ENCODE data around the gene VSTM1. TPM values are rescaled to one million over a fixed set of nuclear protein-coding genes. Genes with fewer than 3 reads are reported as not detected.
A peak's percentile ranks its signal among the peaks of the same experiment; 100 is the strongest.
"Not testable (repeated sequence)": the region's sequence is repeated elsewhere in the genome, so short reads cannot be mapped to it uniquely, and the experiment has no call there.

The VSTM1 gene
- total RNA-seq, 1 donor from 2014 or later = not detected

DNA sequence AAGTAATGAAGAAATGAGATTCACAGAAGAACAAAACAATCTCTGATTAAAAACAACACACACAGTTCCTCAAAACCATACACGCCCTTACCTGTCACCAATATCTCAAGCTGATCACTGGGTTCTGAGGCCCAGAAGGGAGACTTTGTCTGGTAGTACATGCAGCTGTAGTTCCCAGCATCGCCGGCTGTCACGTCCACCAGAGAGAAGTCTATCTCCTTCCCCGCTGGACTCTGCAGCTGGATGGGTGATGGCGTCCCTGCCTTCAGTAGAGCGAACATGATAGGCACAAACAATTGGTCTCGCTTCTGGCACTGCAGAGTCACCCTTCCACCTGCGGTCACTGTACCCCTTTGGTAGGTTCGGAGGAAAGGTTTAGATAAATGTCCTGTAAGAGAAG is 10.1 kb upstream of the VSTM1 start:
- no peak for DNase-seq

DNA sequence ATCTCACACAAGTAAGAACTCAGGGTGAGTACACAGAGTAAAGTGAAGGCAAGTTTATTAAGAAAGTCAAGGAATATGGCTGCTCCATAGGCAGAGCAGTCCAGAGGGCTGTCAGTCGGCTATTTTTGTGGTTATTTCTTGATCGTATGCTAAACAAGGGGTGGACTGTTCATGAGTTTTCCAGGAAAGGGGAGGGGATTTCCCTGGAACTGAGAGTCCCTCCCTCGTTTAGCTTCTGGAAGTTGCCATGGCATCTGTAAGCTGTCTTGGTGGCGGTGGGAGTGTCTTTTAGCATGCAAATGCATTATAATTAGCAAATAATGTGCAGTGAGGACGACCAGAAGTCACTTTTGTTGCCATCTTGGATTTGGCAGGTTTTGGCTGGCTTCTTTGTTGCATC is 5.8 kb upstream of the VSTM1 start:
- DNase-seq = no peak

DNA sequence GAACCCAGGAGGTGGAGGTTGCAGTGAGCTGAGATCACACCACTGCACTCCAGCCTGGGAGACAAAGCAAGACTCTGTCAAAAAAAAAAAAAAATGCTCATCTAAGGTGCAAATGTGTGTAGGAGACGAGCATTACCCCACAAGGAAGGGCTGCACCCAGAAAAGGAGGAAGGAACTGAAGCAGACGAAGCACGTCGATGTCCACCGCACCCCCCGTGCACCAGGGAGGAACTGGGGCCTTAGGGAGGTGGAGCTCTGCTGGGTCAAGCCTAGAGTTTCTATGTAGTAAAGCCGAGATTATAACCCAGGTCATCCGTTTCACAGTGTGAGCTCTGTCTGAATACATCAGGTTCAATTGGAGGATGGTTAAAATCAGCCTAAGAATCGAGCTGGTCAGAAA is 1.1 kb downstream of the VSTM1 start:
- DNase-seq = no peak

DNA sequence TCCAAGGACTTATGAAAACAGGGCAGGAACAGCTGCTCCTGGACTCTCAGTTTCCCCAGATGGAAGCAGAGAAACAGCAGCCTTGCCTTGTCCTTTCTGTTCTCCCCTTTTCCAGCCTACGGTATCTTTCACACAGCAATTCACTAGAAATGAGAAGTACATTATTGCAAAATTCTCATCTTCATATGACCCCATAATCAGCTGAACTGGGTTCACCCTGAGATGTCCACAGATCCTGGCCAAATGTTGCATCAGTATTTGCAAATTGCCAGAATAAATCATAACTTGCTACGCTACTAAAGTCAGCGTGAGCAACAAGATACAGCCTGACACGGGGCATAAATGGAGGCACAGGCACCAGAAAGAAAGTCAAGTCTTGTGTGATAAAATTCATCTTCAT is 16.1 kb downstream of the VSTM1 start:
- DNase-seq = no peak

DNA sequence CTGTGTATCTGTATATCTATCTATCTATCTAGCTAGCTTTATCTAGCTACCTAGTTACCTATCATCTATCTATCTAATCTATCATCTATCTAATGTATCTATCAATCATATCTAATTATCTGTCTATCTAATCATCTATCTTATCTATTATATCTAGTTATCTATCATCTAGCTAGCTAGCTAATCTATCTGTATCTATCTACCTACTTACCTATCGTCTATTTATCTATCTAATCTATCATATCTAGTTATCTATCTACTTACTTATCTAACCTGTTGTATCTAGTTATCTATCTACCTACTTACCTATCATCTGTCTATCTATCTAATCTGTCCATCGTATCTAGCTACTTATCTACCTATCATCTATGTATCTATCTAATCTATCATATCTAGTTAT is 17.9 kb downstream of the VSTM1 start:
- no peak for DNase-seq

DNA sequence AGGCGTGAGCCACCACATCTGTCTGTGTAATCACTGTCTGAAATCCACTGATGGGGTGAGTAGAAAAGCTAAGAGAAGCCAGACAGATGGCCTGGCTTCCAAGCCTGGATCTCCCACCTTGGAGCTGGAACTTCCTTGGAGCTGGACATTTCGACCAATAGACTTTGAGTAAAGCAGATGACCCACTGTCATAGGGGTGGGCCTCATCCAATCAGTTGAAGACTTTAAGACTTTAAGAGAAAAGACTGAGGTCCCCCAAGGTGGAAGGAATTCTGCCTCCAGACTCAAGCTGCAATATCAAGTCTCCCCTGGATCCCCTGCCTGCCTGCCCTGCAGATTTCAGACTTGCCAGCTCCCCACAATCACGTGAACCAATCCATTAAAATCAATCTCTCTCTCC is 20.7 kb downstream of the VSTM1 start:
- DNase-seq = no peak

DNA sequence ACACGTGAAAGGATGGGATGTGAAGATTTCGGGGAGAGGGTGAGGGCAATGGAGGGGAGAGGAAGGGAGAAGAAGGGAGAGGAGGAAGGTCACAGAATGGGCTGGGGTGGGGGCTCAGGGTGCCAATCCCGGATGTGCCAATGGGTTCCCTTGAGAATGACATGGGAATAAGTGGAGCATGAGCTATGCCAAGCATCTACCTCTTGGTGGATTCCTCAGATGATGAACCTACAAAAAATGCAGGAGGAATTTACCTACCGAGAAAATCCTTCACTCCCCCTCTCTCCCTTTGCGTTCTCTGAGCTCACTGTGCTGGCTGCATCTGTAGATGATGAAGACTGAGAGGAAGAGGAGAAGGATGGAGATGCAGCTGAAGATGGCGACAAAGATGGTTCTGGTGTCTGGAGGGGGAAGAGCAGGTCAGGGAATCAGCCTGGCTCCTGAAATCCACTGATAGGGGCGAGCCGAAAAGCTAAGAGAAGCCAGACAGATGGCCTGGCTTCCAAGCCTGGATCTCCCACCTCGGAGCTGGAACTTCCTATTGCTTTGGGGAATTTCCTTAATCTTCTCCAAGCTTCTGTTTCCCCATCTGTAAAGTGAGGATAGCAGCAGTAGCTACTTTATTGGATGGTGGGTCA is 21.6 kb downstream of the VSTM1 start:
- no peak for DNase-seq

DNA sequence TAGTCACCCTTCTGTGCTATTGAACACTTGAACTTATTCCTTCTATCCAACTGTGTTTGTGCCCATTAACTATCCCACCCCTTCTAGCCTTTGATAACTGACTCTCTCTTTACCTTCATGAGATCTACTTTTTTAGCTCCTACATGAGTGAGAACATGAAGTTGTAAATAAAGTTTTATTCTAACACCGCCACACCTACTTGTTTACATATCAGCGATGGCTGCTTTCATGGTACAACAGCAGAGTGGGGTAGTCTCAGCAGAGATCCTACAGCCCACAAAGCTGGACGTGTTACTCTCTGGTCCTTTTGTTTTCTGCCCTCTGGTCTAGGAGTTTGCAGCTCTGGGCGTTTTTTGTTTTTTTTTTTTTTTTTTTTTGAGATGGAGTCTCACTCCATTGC is 23.7 kb downstream of the VSTM1 start:
- no peak for DNase-seq

DNA sequence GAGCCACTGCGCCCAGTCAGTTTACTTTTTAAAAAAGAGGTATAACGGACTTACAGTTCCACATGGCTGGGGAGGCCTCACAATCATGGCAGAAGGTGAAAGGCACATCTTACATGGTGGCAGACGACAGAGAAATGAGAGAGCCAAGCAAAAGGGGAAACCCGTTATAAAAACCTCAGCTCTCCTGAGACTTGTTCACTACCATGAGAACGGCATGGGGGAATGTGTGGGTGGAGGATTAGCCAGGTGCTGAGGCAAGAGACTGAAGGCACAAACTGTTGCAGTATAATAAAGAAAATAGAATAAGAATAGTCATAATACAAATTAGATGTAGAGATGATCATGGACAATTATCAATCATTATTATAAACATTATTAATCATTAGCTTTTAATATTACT is 27.2 kb downstream of the VSTM1 start:
- not testable (repeated sequence) for DNase-seq

DNA sequence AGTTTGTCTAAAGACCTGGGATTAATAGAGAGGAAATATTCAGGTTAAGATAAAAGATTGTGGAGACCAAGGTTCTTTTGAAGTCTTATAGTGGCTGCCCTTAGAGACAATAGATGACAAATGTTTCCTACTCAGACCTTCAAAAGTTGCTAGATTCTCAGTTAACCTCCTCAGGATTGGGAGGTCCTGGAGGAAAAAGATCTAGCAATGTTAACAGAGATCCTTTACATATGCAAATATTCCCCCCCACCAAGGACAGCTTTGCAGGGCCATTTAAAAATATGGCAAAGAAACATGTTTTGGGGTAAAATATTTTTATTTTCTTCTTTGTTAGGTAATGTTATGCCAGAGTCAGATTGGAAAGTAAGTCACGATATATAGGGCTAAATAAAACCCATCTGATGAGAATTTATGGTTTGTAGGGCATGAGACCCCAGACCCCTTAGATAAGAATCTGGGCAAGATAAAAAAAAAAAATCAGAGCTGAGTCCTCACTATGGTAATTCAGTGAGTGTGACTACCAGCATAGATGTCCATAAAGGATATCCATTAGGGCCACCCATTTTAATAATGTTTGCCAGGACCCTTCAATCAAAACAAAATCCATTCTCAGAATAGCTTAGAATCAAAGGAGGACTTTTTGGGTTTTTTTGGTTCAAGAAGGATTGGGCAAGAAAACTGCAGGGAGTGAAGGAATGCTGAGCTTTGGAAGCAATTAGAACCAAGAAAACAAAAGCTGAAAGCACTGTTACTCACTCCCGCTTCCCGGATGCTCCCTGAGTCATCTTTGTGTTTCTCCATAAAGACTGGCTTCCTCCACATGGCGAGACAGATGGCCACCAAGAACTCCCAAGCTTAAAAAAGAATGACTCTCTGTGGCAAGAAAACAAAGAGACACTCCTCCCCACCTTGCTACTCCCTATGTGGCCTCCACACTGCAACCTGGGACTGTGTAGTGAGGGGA is 28.2 kb downstream of the VSTM1 start:
- no peak for DNase-seq

DNA sequence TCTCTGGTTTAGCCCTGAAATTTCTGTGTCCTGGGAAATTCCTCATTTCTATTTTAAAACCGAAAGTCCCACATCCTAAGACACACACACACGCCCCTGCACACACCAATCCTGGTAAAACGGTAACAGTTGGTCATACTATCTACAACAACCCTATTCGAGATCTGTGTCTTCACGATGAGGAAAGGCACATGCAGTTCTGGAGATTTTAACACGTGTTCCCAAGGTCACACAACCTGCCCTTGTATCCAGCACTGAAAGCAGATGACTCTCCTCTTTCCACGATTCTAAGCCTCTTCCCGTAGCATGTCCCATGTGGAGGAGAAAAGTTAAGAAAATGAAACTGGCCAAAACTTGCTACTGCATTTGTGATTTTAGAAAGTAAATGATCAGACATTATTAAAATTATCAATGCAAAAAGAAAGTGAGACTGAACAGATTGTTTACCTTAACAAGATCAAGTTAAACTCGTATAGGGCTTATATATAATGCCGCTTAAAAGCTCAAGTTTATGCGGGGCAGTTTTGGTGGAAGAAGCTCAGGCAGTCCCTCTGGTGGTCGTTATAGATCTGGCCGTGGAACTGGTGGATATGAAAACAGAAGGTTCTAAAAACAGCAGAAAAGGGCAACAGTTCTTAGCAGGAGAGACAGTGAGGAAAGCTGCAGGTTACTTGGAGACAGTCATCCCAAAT is 32.7 kb downstream of the VSTM1 start:
- no peak for DNase-seq

DNA sequence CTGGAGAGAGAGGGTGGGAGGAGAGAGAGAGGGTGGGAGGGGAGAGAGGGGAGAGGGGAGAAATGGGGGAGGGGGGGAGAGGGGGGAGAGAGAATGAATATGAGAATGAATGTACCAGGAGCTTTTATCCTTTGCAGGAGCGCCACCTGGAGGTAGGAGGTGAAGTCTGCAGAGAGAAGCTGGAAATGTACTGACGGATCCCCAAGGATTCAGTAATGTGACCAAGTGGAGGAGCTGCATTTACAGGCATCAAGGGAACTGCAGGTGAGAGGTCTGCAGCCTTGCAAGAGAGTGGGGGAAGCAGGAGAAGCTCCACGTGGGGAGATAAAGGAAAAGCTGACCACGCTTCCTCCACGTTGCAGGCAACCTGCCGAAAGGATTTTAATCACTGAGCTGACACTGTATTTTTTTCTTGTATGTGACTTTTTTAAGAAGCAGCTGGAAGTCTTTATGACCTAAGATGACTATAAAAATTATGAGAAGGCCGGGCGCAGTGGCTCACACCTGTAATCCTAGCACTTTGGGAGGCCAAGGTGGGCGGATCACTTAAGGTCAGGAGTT is 33.7 kb downstream of the VSTM1 start:
- peak; percentile 63 for DNase-seq

DNA sequence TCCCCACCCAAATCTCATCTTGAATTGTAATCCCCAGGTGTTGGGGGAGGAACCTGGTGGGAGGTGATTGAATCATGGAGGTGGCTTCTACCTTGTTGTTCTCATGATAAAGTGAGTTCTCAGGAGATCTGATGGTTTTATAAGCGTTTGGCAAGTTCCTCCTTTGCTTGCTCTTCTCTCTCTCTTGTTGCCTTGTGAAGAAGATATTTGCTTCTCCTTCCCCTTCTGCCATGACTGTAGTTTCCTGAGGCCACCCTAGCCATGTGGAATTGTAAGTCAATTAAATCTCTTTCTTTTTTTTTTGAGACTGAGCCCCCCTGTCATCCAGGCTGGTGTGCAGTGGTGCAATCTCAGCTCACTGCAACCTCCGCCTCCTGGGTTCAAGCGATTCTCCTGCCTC is 34.4 kb downstream of the VSTM1 start:
- no peak for DNase-seq

DNA sequence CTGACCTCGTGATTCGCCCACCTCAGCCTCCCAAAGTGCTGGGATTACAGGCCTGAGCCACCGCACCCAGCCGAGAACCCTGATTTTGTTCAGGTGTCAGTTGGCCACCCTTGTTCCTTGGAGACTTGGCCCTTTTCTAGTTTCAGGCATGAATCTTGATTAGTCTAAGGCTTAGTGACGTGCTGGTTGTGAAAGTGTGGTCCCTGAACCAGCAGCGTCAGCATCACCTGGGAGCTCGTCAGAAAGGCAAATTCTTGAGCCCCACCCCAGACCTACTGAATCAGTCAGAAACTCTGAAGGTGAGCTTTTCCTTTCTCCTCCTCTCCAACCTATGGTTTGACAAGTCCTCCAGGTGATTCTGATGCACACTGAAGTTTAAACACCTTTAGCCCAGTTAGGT is 37.0 kb downstream of the VSTM1 start:
- DNase-seq = no peak

DNA sequence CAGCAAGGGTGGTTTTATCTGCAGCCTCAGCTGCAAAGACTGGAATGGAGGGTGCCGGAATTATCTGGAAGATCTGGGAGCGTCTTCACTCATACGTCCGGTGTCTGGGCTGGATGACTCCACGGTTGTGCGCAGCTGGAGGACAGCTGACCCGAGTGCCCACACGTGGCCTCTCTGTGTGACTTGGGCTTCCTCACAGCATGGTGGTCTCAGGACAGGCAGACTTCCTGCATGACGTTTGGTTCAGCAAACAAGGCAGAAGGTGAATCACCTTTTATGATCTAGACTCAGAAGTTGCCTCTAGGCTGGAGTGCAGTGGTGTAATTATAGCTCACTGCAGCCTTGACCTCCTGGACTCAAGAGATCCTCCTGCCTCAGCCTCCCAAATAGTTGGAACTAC is 39.0 kb downstream of the VSTM1 start:
- DNase-seq = no peak

DNA sequence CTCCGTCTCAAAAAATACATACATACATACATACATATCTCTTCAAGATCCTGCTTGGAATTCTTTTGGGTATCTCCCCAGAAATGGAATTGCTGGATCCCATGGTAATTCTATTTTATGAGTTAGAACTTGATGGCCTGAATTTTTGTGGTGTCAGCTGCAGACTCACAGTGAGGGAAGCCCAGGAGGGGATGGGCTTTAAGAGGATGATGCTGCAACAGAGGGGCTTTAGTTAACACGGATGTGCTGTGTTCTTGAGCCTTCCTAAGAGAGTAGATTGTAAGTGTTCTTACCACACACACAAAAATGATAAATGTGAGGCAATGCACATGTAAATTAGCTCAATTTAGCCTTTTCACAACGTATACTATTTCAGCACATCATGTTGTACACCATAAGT is 40.5 kb downstream of the VSTM1 start:
- DNase-seq = no peak

DNA sequence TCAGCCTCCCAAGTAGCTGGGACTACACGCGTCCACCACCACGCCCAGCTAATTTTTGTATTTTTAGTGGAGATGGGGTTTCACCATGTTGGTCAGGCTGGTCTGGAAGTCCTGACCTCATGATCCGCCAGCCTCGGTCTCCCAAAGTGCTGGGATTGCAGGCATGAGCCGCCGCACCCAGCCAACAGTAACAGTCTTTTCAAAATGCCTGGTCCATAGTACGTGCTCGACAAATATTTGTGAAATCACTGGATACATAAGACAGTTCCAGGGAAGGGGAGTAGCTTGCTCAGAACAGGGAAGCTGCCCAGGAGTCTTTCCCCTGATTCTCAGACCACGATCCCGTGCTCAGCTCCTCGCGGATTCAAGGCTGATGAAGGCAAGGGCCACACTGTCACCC is 41.8 kb downstream of the VSTM1 start:
- no peak for DNase-seq

DNA sequence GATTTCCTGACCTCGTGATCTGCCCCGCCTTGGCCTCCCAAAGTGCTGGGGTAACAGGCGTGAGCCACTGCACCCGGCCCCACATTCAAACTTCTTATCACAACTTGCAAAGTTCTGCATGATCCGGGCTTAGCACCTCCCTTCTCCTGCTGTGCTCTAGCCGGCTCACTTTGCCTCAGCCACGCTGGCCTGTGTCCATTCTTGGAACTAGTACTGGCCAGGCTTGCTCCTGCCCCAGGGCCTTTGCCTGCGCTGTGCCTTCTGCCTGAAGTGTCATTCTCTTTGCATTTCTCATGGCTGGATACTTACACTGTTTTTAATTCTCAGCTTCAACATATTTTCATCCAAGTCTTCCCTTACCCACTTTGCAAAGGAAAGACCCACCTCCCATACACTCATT is 42.3 kb downstream of the VSTM1 start:
- DNase-seq = no peak

DNA sequence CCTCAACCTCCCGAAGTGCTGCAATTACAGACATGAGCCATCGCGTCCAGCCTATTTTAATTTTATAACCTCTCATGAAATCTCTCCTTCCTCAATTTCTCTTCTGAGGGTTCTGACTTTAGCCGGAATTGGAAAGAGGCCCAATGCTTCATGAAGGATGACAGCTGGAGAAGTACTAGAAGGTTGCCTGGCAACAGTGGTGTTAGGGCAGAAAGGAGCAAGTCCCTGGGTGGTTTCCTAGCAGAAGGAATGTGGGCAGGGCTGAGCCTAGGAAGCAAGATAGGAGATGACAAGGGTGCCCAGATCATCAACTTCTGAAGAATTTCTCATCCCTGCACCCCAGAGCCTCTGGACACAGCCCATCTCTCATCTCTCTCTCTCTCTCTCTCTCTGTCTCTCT is 46.4 kb downstream of the VSTM1 start:
- DNase-seq = peak; percentile 38

DNA sequence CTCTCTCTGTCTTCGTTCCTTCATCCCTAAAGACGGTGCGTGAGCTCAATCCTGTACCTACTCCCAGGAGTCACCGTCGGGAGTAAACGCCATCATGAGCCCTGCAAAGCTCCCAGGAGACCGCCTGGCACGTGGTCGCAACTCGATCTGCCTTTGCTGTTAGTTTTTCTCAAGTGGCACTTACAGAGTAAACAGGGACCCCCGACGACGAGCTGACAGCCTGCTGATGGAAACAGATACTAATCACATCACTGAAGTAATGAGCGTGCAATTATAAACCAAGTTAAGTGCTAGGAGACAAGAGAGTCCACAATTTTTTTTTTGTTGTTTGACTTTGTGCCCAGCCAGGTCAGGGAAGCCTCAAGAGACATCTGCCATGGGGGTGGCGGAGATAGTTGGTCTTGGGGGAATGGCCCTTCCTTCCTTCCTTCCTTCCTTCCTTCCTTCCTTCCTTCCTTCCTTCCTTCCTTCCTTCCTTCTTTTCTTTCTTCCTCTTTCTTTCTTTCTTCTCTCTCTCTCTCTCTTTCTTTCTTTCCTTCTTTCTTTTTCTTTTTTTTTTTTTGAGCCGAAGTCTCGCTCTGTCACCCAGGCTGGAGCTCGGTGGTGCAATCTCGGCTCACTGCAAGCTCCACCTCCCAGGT is 48.7 kb downstream of the VSTM1 start:
- peak; percentile 14 for DNase-seq

DNA sequence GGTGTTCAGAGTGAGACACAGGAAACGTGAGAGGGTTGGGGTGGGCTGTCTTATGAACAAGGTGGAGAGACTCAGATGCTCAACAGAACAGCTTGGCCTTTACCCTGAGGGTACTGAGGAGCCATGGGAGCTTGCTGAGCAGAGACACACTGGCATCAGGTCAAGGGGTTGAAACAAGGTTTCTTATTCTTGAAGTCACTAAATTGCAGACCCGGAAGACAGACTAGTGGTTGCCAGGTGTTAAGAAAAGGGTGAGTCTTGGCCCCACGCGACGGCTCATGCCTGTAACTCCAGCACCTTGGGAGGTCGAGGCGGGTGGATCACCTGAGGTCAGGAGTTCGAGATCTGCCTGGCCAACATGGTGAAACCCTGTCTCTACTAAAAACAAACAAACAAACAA is 49.8 kb downstream of the VSTM1 start:
- no peak for DNase-seq

DNA sequence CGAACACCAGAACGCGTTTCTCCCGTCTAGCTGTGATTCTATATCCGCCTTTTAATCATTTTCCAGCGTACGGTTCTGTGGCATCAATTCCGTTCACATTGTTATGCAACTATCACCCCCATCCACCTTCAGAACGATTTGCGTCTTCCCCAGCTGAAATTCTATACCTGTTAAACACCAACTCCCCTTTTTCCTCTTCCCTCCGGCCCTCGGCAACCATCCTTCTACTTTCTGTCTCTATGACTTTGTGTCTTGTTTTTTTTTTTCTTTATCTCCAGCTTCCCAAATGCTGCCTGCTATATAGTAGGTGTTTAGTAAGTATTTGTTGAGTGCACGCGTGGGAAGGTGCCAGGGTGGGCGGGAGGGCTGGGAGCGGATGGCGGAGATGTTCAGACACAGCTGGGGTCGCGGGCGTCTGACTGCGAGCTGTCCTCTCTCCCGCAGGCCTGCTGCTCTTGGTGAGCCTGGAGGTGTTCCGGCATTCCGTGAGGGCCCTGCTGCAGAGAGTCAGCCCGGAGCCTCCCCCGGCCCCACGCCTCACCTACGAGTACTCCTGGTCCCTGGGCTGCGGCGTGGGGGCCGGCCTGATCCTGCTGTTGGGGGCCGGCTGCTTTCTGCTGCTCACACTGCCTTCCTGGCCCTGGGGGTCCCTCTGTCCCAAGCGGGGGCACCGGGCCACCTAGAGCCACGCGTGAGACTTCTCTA is 52.0 kb downstream of the VSTM1 start:
- no peak for DNase-seq

Measured in tongue (tissue), 2 donors.